Mesenchymal stem cell (in vitro differentiated cells and primary cell): Measurements from ENCODE around the gene NR2C2.
A peak's percentile ranks its signal among the peaks of the same experiment; 100 is the strongest.

Experiments used
- DNase-seq: peaks from one replicate; pipeline ENCODE4 v3.0.0-alpha.2; 2013
- H2AFZ ChIP-seq: one replicate; pipeline ENCODE4 v1.6.1; 2013; ENCODE audit warnings: low read depth, mild to moderate bottlenecking, control low read depth, inconsistent platforms, low read length, moderate library complexity
- H2AK5ac ChIP-seq: 2 replicates; pipeline ENCODE4 v1.6.1; 2013; ENCODE audit warnings: low read length, moderate library complexity, mild to moderate bottlenecking, inconsistent platforms; ENCODE audit not compliant: severe bottlenecking
- H2BK120ac ChIP-seq: one replicate; pipeline ENCODE4 v1.6.1; 2013; ENCODE audit warnings: low read depth, mild to moderate bottlenecking, inconsistent platforms, low read length, moderate library complexity
- H2BK12ac ChIP-seq, 2 experiments: one replicate each; pipeline ENCODE4 v1.6.1; 2013; ENCODE audit warnings: inconsistent platforms in 2 of 2, low read length in 2 of 2, mild to moderate bottlenecking in 2 of 2, moderate library complexity in 2 of 2, control low read depth in 1 of 2
- H2BK15ac ChIP-seq: one replicate; pipeline ENCODE4 v1.6.1; 2013; ENCODE audit warnings: mild to moderate bottlenecking, low read depth, inconsistent platforms; ENCODE audit not compliant: poor library complexity, severe bottlenecking
- H2BK5ac ChIP-seq: 2 replicates; pipeline ENCODE4 v1.6.1; 2013; ENCODE audit warnings: low read depth, mild to moderate bottlenecking, low read length, control low read depth, inconsistent platforms; ENCODE audit not compliant: poor library complexity, severe bottlenecking
- H3K14ac ChIP-seq, 2 experiments: one replicate each; pipeline ENCODE4 v1.6.1; 2013; ENCODE audit warnings: inconsistent platforms in 2 of 2, low read length in 2 of 2, control low read depth in 1 of 2, mild to moderate bottlenecking in 1 of 2, moderate library complexity in 1 of 2
- H3K18ac ChIP-seq, 2 experiments: one replicate each; pipeline ENCODE4 v1.6.1; 2013; ENCODE audit warnings: inconsistent platforms in 2 of 2, low read length in 2 of 2, control low read depth in 1 of 2, low read depth in 1 of 2, mild to moderate bottlenecking in 1 of 2
- H3K23ac ChIP-seq, 2 experiments: one replicate each; pipeline ENCODE4 v1.6.1; 2013; ENCODE audit warnings: inconsistent platforms in 2 of 2, low read length in 2 of 2, mild to moderate bottlenecking in 2 of 2, moderate library complexity in 2 of 2, control low read depth in 1 of 2
- H3K27ac ChIP-seq: 2 replicates; pipeline ENCODE4 v1.5.1; 2013; ENCODE audit warnings: mild to moderate bottlenecking, moderate library complexity, low read length, control low read depth, inconsistent platforms; ENCODE audit not compliant: poor library complexity, severe bottlenecking
- H3K27me3 ChIP-seq, 2 experiments: 2 replicates each; pipeline versions ENCODE4 v1.6.1 to v1.7.0; 2013; ENCODE audit warnings: low read length in 2 of 2, mild to moderate bottlenecking in 2 of 2, moderate library complexity in 2 of 2, control low read depth in 1 of 2, inconsistent platforms in 1 of 2; ENCODE audit not compliant: control insufficient read depth in 1 of 2, insufficient read depth in 1 of 2
- H3K36me3 ChIP-seq, 2 experiments: 2 replicates each; pipeline versions ENCODE4 v1.6.1 to v1.7.0; 2013; ENCODE audit warnings: low read length in 2 of 2, control low read depth in 1 of 2, inconsistent platforms in 1 of 2, low read depth in 1 of 2, mild to moderate bottlenecking in 1 of 2; ENCODE audit not compliant: insufficient read depth in 2 of 2, control insufficient read depth in 1 of 2
- H3K4ac ChIP-seq, 2 experiments: one replicate each; pipeline ENCODE4 v1.6.1; 2013; ENCODE audit warnings: inconsistent platforms in 2 of 2, low read length in 2 of 2, mild to moderate bottlenecking in 2 of 2, moderate library complexity in 2 of 2, control low read depth in 1 of 2, low read depth in 1 of 2
- H3K4me1 ChIP-seq: 2 replicates; pipeline ENCODE4 v1.6.1; 2013; ENCODE audit warnings: low read depth, low read length, control low read depth; ENCODE audit not compliant: control insufficient read depth, insufficient read depth
- H3K4me2 ChIP-seq: 2 replicates; pipeline ENCODE4 v1.6.1; 2013; ENCODE audit warnings: low read length, mild to moderate bottlenecking, inconsistent platforms; ENCODE audit not compliant: poor library complexity, severe bottlenecking
- H3K4me3 ChIP-seq, 2 experiments: 2 replicates each; pipeline versions ENCODE4 v1.5.1 to v1.7.0; 2013; ENCODE audit warnings: low read length in 2 of 2, mild to moderate bottlenecking in 2 of 2, control low read depth in 1 of 2, low read depth in 1 of 2; ENCODE audit not compliant: insufficient read depth in 1 of 2
- H3K79me1 ChIP-seq: replicated peaks from 2 replicates; pipeline ENCODE4 v1.6.1; 2013; ENCODE audit warnings: mild to moderate bottlenecking, control low read depth, low read length, inconsistent platforms; ENCODE audit not compliant: poor library complexity, severe bottlenecking
- H3K9ac ChIP-seq: 2 replicates; pipeline ENCODE4 v1.7.0; 2013; ENCODE audit warnings: mild to moderate bottlenecking, low read length, moderate library complexity
- H3K9me3 ChIP-seq: 2 replicates; pipeline ENCODE4 v1.7.0; 2013; ENCODE audit warnings: mild to moderate bottlenecking, low read length; ENCODE audit not compliant: control insufficient read depth
- H4K8ac ChIP-seq: one replicate; pipeline ENCODE4 v1.6.1; 2013; ENCODE audit warnings: inconsistent platforms, mild to moderate bottlenecking, low read length, moderate library complexity
- H4K91ac ChIP-seq: one replicate; pipeline ENCODE4 v1.6.1; 2013; ENCODE audit warnings: mild to moderate bottlenecking, low read length, inconsistent platforms
- WGBS: methylation state at CpG from one replicate; pipeline ENCODE4 v1.1.7; 2013; ENCODE audit warnings: mixed read lengths; 5-methylcytosine and 5-hydroxymethylcytosine counted together

Gene NR2C2

GRCh38 chr3:15063238-15063637, 115.9 kb downstream of the NR2C2 start:
- Histone ChIP-seq H2BK120ac (peak overlapping the region; percentile 19), H3K9ac (peak overlapping the region; percentile 96), H4K8ac (no peak overlapping the region)

GRCh38 chr3:15063656-15064286, 116.4 kb downstream of the NR2C2 start:
- Histone ChIP-seq H2BK5ac (no peak overlapping the region), H3K79me1 (peaks cover 15% of the 10 kb centered on the region), H3K4me3 (peak overlapping the region; percentile 89 to 97), H2AFZ (no peak overlapping the region), H3K9me3 (no peaks in the 10 kb centered on the region), H2BK15ac (no peak overlapping the region), H3K23ac (no peak overlapping the region), H4K8ac (no peak overlapping the region), H3K27ac (no peak overlapping the region), H4K91ac (no peak overlapping the region), H3K18ac (no peak overlapping the region), H3K14ac (no peak overlapping the region), H3K36me3 (peaks cover 5 to 14% of the 10 kb centered on the region in 2 experiments), H2BK12ac (no peak overlapping the region), H3K4me1 (peaks cover 10% of the 10 kb centered on the region), H3K27me3 (no peaks in the 10 kb centered on the region), H3K9ac (peak overlapping the region; percentile 96), H3K4ac (no peak overlapping the region), H3K4me2 (peak overlapping the region; percentile 99), H2BK120ac (no peak overlapping the region), H2AK5ac (no peak overlapping the region)
- WGBS = 94% methylated on average over 12 of the region's 13 CpGs
- DNase-seq = no peak

More at GRCh38 chr3:15063238-15063637, 115.9 kb downstream of the NR2C2 start:
- Histone ChIP-seq H3K4ac (no peak overlapping the region), H3K27ac (no peak overlapping the region), H2BK12ac (no peak overlapping the region), H2AFZ (no peak overlapping the region), H3K27me3 (no peaks in the 10 kb centered on the region), H3K4me3 (peak overlapping the region in 1 of 2 experiments; percentile 97), H3K23ac (no peak overlapping the region), H2BK15ac (no peak overlapping the region), H3K79me1 (peaks cover 17% of the 10 kb centered on the region), H3K4me1 (peaks cover 10% of the 10 kb centered on the region), H3K36me3 (peaks cover 7 to 19% of the 10 kb centered on the region in 2 experiments), H4K91ac (peak overlapping the region; percentile 15), H3K4me2 (no peak overlapping the region), H3K9me3 (no peaks in the 10 kb centered on the region), H2AK5ac (peak overlapping the region; percentile 45), H3K14ac (no peak overlapping the region), H2BK5ac (no peak overlapping the region), H3K18ac (no peak overlapping the region)
- 94% methylated on average over 4 of the region's 4 CpGs for WGBS
- DNase-seq = no peak

- H3K27me3 ChIP-seq = no peaks in the 10 kb centered on the region
- H3K4ac ChIP-seq = peak overlapping the region in 1 of 2 experiments; percentile 98
- no peaks in the 10 kb centered on the region for H3K9me3 ChIP-seq
- H2AFZ ChIP-seq = peak overlapping the region; percentile 96
- H2BK15ac ChIP-seq = no peak overlapping the region
- H3K27ac ChIP-seq = no peak overlapping the region
- peak overlapping the region; percentile 96 for H3K9ac ChIP-seq
- peak overlapping the region in 1 of 2 experiments; percentile 99 for H3K14ac ChIP-seq
- peak overlapping the region; percentile 41 for H2AK5ac ChIP-seq
- peaks cover 0 to 8% of the 10 kb centered on the region in 2 experiments for H3K36me3 ChIP-seq
- WGBS = 1% methylated on average over 25 of the region's 25 CpGs
- peak overlapping the region; percentile 44 for H2BK5ac ChIP-seq
- H3K79me1 ChIP-seq = peaks cover 14% of the 10 kb centered on the region
- peak overlapping the region; percentile 89 to 97 for H3K4me3 ChIP-seq
- H3K4me1 ChIP-seq = peaks cover 10% of the 10 kb centered on the region
- no peak overlapping the region for H2BK12ac ChIP-seq
- peak overlapping the region; percentile 83 for H4K8ac ChIP-seq
- peak overlapping the region; percentile 71 to 98 for H3K18ac ChIP-seq
- DNase-seq = peak; percentile 43
- H3K4me2 ChIP-seq = peak overlapping the region; percentile 99
- peak overlapping the region; percentile 2 for H2BK120ac ChIP-seq
- H4K91ac ChIP-seq = peak overlapping the region; percentile 62
- peak overlapping the region in 1 of 2 experiments; percentile 92 for H3K23ac ChIP-seq
These were observed 117.0 kb downstream of the NR2C2 start for GRCh38 chr3:15064299-15064834.

- Histone ChIP-seq H3K23ac (peak within 1 kb of the TSS in 1 of 2 experiments; percentile 92), H3K27ac (peak within 1 kb of the TSS; percentile 35), H3K18ac (peak within 1 kb of the TSS; percentile 71 to 98), H2AFZ (peak within 1 kb of the TSS; percentile 96), H3K4me2 (peak within 1 kb of the TSS; percentile 99), H2BK15ac (no peak within 1 kb of the TSS), H3K4ac (peak within 1 kb of the TSS; percentile 46 to 98), H3K9me3 (no peaks in the 10 kb centered on the region), H3K9ac (peak within 1 kb of the TSS; percentile 96), H2BK12ac (peak within 1 kb of the TSS in 1 of 2 experiments; percentile 60), H2AK5ac (peak within 1 kb of the TSS; percentile 41), H3K4me3 (peak within 1 kb of the TSS; percentile 89 to 97), H3K4me1 (peaks cover 10% of the 10 kb centered on the region), H3K27me3 (no peaks in the 10 kb centered on the region), H3K14ac (peak within 1 kb of the TSS in 1 of 2 experiments; percentile 99), H3K36me3 (peaks cover 0 to 5% of the 10 kb centered on the region in 2 experiments), H4K91ac (peak within 1 kb of the TSS; percentile 62), H4K8ac (peak within 1 kb of the TSS; percentile 83), H2BK5ac (peak within 1 kb of the TSS; percentile 44), H3K79me1 (peaks cover 11% of the 10 kb centered on the region), H2BK120ac (peak within 1 kb of the TSS; percentile 2)
- 1% methylated on average over 65 of the region's 69 CpGs for WGBS
- DNase-seq = peak; percentile 93
These were observed 117.6 kb downstream of the NR2C2 start, which contains the start of gene MRPS25 for GRCh38 chr3:15064835-15065549. TSS of gene MRPS25 (minus strand) at chr3:15065315. CDS start at chr3:15065194, 121 bp downstream.
